Neural progenitor cell (in vitro differentiated cells): ENCODE measurements around the gene XRCC3.

ENCODE experiments used
- EZH2 ChIP-seq: fragments of 200-600 bp; sonication (generic); IDR thresholded peaks from 2 replicates; pipeline ENCODE4 v1.6.1; 2017; ENCODE audit warnings: antibody characterized with exemption, mild to moderate bottlenecking, moderate library complexity
- EZH2phosphoT487 ChIP-seq: fragments of 200-600 bp; sonication (generic); IDR thresholded peaks from 2 replicates; pipeline ENCODE4 v1.6.1; 2017; ENCODE audit warnings: antibody characterized with exemption
- TF ChIP-seq, protein P1 (sequence below): fragments of 200-600 bp; sonication (generic); IDR thresholded peaks from 2 replicates; pipeline ENCODE4 v1.5.1; 2017; ENCODE audit warnings: antibody characterized with exemption, mild to moderate bottlenecking

DNA sequence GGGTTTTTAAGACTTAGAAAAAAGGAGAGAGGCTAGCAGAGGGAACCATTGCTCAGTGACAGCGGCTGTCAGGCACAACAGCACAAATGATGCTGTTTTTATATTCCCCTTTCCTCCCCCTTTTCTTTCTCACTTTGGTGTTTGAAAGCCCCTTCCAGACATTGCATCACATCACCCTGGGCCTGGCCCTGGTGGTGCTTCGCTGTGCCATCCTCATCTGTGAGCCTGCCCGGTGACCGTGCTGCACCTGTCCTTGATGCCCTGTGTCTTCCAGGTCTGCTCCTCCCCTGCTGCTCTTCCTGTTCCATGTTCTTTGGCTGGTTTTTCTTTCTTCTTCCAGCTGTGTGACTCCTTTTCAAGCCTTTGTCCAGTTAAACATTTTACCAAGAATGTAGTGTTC is 61.4 kb downstream of the XRCC3 start:
- TF ChIP-seq, protein P1, sequence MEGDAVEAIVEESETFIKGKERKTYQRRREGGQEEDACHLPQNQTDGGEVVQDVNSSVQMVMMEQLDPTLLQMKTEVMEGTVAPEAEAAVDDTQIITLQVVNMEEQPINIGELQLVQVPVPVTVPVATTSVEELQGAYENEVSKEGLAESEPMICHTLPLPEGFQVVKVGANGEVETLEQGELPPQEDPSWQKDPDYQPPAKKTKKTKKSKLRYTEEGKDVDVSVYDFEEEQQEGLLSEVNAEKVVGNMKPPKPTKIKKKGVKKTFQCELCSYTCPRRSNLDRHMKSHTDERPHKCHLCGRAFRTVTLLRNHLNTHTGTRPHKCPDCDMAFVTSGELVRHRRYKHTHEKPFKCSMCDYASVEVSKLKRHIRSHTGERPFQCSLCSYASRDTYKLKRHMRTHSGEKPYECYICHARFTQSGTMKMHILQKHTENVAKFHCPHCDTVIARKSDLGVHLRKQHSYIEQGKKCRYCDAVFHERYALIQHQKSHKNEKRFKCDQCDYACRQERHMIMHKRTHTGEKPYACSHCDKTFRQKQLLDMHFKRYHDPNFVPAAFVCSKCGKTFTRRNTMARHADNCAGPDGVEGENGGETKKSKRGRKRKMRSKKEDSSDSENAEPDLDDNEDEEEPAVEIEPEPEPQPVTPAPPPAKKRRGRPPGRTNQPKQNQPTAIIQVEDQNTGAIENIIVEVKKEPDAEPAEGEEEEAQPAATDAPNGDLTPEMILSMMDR: no peak
- TF ChIP-seq EZH2 (no peak), EZH2phosphoT487 (no peak)
